NCI-H2107 treated with DMSO at 0.1 percent for 48 hours (cell line): ENCODE measurements around the gene RPS6KC1.
"Not testable (repeated sequence)": the region's sequence is repeated elsewhere in the genome, so short reads cannot be mapped to it uniquely, and the experiment has no call there.

Source experiments
- DNase-seq: peaks from one replicate; lab custom pipeline; 2025; ENCODE audit not compliant: unreplicated experiment; lab: John Stamatoyannopoulos, UW

RPS6KC1 gene

DNA sequence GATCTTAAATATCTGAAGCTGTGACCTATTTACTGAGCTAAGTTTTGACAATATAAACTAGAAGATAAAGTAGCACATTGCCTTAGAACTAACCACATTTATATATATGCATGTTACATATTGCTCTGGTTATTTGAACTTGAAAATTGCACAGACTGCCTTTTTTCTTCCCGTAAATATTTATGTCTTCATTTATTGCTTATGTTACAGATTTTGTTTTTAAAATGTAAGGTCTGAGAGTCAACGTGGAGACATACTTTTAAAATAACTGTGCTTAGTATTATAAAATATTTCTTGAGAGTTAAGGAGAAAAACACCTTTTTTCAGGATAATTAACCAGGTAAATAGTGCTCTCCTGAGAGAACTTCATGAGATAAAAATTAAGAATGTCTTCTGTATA, 3.1 kb downstream of the RPS6KC1 start:
- no peak for DNase-seq

DNA sequence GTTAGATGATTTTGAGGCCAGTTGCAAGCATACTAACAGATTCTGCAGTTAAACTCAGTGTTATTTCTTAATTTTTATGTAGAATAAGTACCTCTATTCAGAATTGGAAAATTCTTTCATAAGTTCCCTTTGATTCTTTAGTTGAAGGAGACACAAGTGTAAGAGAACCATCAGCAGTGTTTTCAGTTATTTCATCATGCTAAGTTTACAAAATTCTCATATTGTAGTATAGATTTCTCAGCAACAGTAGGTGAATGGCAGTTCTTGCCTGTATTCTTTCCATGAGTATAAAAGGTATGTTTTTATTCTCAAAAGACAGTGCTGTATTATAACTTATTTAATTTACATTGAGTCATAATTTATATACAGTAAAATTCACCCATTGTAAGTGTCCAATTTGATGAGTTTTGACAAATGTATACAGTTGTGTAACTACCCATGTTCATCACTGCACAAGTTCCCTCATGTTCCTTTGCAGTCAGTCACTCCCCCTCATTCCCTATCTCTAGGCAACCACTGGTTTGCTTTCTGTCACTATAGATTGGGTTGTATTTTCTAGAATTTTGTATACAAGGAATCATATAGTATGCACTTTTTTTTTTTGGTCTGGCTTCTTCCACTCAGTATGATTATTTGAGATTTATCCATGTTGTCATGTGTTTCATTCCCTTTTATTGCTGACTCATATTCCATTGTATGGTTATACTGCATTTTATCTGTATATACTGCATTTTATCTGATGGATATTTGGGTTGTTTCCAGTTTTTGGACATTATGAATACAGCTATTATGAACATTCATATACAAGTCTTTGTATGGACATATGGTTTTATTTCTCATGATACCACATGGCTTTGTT, 3.9 kb downstream of the RPS6KC1 start:
- DNase-seq, result no peak

DNA sequence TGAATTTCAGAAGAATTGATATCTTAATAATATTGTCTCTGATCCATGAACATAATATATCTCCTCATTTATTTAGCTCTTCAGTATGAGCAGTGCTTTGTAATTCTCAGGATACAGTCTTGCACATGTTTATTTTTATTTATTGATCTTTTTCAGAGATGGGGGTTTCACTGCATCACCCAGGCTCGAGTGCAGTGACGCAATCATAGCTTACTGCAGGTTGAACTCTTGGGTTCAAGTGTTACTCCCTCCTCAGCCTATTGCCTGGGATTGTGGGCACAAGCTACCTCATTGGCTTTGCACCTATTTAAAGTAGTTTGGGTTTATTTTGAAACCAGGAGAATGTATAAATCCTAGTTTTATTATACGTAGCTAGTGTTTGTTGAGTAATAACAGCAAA, 4.7 kb downstream of the RPS6KC1 start:
- DNase-seq, result no peak

DNA sequence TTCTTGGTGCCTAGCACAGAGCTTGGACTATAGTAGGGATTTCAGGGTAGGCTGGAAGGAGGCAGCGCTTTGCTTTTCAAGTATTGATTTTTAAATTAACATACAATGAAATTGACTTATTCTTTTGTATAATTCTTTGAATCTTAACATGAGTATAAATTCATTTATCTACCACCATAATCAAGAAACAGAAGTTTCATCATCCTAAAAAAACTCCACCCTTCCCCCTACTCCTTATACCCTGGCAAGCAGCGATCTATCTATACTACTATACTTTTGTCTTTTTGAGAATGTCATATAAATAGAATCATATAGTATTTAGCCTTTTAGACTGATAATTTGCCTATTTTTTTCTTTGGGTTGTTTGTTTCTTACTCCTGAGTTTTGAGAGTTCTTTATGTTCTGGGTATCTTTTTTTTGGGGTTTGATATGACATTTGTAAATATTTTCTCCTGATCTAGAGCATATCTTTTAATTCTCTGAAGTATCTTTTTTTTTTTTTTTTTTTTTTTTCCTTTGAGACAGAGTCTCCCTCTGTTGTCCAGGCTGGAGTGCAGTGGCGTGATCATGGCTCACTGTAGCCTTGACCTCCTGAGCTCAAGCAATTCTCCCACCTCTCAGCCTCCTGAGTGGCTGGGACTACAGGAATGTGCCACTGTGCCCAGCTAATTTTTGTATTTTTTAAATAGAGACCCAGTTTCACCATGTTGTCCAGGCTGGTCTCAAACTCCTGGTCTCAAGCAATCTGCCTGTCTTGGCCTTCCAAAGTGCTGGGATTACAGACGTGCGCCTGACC, 6.4 kb downstream of the RPS6KC1 start:
- no peak for DNase-seq

DNA sequence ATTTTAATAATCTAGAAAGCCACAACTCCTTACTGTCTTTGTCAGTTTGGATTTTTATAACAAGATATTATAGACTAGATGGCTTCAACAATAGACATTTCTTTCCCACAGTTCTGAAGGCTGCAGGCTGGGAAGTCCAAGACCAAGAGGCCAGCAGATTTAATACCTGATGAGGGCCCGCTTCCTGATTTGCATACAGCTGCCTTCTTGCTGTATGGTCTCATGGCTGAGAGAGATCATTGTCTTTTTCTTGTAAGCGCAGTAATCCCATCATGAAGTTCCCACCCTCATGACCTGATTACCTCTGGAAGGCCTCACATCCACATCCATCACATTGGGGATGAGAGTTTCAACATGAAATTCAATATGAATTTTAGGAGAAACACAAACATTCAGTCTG, 9.8 kb downstream of the RPS6KC1 start:
- DNase-seq, result peak; percentile 73

DNA sequence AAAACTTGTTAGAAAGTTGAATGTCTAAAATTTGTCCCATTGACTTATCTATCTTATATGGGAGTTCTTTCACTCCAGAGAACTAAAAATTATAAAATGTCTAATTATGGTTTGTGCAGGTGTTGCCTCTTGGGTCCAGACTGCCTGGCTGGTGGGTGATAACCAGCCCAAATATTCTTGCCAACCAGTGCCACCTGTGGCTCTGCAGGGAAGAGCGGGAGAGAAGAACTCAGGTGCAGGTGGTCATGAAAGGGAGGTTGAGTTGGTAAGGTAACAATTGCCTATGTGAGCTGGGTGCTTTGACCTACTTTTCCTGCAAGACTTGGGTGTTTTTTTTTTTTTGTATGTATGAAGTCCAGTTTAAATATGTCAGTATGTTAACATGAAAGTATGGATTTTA, 10.2 kb downstream of the RPS6KC1 start:
- peak; percentile 29 for DNase-seq

DNA sequence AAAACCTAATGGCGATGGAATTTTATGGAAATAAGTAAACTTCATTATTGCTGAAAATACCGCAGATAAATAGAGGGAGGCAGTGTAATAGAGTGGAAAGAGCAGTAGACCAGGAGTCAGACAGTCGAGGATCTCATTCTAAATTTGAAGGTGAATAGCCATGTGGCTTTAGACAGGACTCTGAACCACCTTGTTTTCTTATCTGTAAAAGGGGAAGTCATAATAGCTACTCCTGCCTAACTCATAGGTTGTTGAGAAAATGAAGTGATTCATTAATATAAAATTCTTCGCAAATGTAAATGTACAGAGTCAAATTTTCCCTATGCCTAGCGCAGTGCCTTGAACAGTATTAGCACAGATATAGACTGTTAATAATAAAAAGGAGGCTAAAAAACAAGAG, 14.8 kb downstream of the RPS6KC1 start:
- no peak for DNase-seq

DNA sequence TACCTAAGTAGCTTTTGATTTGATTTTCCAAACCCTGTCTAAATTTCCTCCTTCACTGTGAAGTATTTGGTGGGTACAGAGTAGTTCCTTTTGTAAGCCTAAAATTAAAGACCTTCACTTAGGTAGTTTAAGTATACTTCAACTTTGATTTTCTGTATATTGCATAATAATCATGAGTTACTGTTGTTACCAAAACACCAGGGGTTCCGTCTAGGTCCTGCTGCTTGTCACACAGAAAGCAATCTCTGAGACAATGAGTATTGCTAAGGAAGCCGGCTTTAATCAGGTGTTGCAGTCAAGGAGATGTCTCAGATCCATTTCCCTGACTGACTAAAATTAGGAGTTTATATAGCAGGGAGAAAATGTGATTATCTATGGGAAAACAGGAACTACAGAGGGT, 15.3 kb downstream of the RPS6KC1 start:
- no peak for DNase-seq

DNA sequence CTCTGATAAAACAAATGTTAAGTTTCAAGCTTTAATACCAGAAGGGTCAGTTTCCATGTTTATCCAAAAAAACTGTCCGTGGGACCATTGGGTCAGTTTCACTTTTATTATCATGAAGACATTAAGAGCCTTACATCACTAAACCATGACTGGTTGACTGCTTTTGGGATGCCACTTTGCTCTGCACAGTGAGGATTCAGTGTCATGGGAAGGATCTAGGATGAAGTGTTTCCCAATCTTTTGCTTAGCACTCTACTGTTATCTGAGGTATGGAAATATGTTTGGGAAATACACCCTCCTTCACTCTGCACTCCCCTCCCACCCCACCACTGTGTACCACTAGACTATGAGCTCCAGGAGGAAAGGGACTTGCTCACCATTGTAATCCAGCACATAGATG, 16.3 kb downstream of the RPS6KC1 start:
- DNase-seq, result no peak

DNA sequence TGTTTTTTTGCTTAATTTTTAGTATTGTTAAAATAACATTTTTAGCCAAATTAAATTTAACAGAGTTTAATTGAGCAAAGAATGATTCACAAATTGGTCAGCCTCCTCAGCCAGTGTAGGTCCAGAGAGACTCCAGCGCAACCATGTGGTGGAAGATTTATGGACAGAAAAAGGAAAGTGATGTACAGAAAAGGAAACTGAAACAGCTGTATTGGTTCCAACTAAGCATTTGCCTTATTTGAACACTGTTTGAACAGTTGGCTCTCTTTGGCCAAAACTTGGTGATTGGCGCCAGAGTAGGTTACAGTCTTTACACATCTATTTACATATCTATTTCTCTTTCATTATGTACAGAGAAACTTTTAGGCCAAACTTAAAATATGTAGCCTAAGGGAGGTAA, 19.4 kb downstream of the RPS6KC1 start:
- no peak for DNase-seq

DNA sequence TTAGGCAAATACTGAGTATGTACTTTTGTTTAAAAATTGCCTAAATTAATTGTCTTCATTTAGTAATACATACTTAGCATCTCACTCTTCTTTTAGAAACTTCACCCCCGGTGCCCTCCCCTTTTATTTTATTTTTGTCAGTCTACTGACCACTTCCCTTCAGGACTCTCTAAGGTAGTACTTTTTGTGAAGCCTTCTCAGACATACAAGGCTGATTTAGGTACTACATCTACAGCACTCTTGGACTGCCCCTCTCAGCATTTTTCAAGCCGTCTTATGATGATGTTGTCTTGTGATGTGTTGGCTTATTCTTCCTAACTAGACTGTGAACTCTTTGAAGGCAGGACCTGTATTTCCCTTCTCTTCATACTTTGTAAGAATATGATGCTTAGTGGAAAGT, 24.7 kb downstream of the RPS6KC1 start:
- no peak for DNase-seq

DNA sequence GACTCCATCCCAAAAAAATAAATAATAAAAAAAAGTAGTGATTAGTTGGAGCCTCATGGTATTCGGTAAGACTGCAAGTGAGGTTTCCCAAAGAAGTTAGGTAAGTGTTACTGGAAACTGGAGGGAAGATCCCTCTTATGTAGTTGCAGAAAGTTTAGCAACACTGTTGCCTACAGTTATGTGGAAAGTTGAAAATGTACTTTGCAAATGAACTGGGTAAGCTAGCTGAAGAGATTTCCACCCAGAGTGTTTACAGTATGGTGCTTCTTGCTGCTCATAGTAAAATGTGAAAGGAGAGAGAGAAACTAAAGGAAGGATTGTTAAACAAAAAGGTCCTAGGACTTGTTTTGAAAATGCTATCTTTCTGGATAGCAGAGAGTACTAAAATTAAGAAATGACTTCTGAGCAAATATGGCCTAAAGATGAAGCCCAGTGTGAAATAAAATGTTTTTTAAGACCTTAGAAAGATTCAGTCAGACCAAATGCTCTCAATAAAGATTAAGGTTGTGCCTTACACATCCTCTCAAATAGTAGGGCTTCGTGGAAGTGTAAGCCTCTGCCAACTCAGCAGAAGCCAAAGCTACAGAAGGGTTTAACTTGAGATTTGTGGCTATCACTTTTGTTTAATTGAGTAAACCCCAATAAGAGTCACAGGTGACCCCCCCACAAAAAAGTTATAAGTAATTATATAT, 31.5 kb downstream of the RPS6KC1 start:
- no peak for DNase-seq

DNA sequence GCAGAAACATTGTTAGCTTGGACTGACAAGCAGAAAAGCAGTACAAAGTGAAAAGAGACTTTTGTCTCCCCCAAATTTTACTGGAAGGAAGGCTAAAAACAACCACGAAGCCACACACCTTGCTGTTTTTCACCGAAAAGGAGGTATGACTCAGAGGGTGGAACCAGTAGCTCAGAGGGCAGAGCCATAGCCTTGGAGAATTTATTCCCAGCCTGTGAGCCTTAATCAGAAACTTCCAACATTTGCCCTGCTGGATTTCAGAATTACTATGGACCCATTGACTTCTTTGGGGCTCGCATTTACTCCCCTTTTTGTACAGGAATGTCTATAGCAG, 32.0 kb downstream of the RPS6KC1 start:
- no peak for DNase-seq

DNA sequence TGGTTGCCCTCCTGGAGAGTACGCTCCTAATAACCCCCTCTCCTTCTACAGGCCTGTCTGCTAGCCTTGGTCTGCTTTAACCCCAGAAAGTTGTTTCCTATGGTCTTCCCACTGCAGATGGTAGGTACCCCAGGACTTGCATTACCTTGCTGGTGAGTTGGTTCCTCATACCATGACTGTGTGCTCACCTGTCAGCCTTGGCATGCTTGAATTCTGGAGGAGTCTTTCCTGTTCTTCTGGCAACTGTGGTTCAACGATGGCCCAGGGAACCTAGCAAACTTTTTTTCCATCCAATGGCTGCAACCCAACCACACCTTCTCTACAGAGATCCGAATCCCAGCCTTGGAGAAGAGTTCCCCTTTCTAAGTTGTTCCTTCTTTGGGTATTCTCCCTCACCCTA, 36.9 kb downstream of the RPS6KC1 start:
- no peak for DNase-seq

DNA sequence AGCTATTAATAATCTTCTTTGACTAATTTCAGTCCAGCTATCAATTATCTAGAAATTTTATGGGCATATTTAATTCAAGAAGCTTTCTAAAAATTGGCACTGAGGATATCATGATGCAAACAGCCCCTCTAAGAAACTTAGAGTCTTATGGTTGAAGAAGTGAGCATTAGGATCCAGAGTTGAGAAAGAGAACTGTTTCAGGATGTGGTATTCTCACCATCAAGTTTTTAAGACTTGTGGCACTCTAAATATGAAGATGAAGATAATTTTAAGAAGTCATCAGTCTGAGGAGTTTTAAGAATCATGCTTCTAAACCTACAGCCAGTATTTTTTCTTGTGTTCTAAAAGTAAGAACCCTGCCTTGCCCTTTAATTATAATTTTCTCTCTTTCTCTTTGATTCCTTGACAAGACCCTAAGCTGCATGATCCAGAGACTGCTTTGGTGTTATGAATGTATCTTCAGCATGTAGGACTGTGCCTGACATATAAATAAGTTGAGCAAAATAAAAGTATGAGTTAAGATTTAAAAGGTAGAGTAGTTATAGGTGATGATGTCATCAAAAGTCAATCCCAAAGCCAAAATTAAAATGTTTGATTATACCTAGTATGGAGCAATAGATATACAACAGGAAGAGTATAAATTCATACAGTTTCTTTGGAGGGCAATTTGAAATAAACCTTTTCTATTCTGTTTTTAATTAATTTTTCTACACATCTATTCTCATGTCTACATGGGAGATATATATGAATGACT, 39.1 kb downstream of the RPS6KC1 start:
- DNase-seq, result no peak

DNA sequence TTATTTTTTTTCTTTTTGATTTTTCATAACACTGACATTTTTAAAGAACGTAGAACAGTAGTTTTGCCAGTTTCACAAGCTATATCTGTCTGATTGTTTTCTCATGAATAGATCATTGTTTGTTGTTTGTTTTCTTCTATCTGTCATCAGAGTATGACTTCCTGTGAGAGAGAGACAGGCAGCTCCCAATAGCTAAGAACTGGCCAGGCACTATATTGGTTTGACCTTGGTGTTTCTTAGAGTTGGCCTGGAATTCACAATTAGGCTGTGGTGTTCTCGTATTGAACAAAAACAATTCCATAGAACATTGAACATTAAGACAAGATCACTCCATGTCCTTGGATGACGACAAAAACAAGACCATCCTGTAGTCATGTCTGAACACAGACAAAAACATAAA, 43.4 kb downstream of the RPS6KC1 start:
- DNase-seq, result no peak

DNA sequence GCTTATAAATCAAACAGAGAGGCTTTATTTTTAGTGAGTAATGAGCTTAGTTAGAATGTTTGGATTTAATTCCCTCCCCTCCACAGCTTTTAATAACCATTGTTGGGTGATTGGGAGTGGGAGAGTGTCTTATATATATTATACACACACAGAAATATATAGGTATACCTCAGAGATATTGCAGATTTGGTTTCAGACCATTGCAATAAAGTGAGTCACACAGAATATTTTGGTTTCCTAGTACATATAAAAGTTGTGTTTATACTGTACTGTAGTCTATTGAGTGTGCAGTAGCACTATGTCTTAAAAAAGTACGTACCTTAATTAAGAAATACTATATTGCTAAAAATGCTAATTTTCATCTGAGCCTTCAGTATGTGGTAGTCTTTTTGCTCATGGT, 44.4 kb downstream of the RPS6KC1 start:
- DNase-seq, result no peak

DNA sequence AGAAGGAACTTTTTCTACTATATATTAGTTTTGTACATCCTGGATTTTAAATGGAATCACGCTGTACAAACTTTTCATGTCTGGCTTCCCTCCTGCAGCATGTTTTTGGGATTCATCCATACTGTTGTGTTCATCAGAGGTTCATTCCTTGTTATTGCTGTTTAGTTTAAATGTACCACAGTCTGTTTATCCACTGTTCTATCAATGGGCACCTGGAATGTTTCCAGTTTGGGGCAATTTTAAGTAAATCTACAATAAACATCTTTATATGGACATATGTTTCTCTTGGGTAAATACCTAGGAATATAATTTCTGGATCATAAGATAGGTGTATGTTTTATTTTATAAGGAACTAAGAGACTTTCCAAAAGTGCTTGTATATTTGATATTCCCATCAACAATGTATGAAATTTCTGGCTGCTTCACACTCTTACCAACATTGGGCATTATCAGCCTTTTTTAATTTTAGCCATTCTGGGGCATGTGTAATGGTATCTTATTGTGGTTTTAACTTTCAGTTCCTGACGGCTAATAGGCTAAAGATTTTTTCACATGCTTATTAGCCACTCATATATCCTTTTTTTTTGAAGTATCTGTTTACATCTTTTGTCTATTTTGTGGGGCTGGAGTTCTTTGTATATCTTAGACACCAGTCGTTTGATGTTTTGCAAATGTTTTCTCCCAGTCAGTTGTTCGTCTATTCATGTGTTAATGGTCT, 48.8 kb downstream of the RPS6KC1 start:
- no peak for DNase-seq

DNA sequence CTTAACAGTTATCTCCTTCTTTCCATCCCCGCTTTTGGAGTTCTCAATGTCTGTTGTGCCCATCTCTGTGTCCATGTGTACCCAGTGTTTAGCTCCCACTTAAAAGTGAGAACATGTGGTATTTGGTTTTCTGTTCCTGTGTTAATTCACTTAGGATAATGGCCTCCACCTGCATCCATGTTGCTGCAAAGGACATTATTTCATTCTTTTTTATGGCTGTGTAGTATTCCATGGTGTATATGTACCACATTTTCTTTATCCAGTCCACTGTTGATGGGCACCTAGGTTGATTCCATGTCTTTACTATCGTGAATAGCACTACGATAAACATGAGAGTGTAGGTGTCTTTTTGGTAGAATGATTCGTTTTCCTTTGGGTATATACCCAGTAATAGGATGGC, 49.5 kb downstream of the RPS6KC1 start:
- DNase-seq, result not testable (repeated sequence)
